Breast epithelium (tissue), 3 donors: ENCODE measurements around the gene RAP1B.

Source experiments
- POLR2A ChIP-seq: fragments of 450-650 bp; IDR thresholded peaks from one replicate; pipeline ENCODE4 v1.6.1; 2016; ENCODE audit warnings: antibody characterized with exemption, mild to moderate bottlenecking, moderate library complexity
- POLR2AphosphoS5 ChIP-seq, 3 donors: sonication (generic); formaldehyde crosslinking; IDR thresholded peaks; one replicate each; pipeline ENCODE4 v1.6.1; 2017; ENCODE audit warnings: antibody characterized with exemption in 3 of 3
- TF ChIP-seq, protein P1 (sequence below), 3 donors: fragments of 450-650 bp; IDR thresholded peaks; one replicate each; pipeline ENCODE4 v1.5.1; 2016 to 2017; ENCODE audit warnings: antibody characterized with exemption in 3 of 3, mild to moderate bottlenecking in 3 of 3, moderate library complexity in 3 of 3

DNA sequence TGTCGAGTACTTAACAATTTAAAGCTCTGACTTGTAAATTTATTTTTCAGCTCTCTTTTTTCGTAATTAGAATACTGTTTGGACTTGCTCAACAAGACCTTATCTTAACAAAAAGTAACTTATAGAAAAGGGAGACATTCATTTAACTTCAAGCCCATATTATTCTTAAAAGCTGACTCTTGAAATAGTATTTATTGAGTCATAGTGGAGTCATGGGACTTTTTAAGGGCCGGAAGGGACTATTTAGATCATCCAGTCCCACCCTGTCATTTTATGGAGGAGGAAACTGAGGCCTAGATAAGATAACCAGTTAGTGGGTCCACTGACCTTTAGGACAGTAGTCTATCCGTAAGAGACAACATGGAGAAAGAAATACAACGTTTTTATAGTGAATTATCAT lies 1.5 kb downstream of the RAP1B start:
- TF ChIP-seq, protein P1, sequence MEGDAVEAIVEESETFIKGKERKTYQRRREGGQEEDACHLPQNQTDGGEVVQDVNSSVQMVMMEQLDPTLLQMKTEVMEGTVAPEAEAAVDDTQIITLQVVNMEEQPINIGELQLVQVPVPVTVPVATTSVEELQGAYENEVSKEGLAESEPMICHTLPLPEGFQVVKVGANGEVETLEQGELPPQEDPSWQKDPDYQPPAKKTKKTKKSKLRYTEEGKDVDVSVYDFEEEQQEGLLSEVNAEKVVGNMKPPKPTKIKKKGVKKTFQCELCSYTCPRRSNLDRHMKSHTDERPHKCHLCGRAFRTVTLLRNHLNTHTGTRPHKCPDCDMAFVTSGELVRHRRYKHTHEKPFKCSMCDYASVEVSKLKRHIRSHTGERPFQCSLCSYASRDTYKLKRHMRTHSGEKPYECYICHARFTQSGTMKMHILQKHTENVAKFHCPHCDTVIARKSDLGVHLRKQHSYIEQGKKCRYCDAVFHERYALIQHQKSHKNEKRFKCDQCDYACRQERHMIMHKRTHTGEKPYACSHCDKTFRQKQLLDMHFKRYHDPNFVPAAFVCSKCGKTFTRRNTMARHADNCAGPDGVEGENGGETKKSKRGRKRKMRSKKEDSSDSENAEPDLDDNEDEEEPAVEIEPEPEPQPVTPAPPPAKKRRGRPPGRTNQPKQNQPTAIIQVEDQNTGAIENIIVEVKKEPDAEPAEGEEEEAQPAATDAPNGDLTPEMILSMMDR (IDR thresholded peaks at IDR 0.05): no peak
- no peak for TF ChIP-seq POLR2AphosphoS5 (IDR thresholded peaks at IDR 0.05)
- TF ChIP-seq POLR2A: no peak
